Parathyroid adenoma (tissue), 2 donors: Measurements from ENCODE around the gene RERE.

Source experiments
- H2AFZ ChIP-seq: fragments of 300-600 bp; sonication (generic); one replicate; pipeline ENCODE4 v1.7.0; 2017; ENCODE audit warnings: antibody characterized with exemption, mild to moderate bottlenecking
- H3K27ac ChIP-seq: fragments of 300-600 bp; sonication (generic); one replicate; pipeline ENCODE4 v1.7.0; 2017
- H3K27me3 ChIP-seq: fragments of 300-600 bp; sonication (generic); one replicate; pipeline ENCODE4 v1.7.0; 2017; ENCODE audit warnings: low read length; ENCODE audit not compliant: control insufficient read depth, insufficient read depth
- H3K36me3 ChIP-seq: fragments of 300-600 bp; sonication (generic); one replicate; pipeline ENCODE4 v1.7.0; 2017; ENCODE audit warnings: low read length; ENCODE audit not compliant: control insufficient read depth, insufficient read depth
- H3K4me1 ChIP-seq: fragments of 300-600 bp; sonication (generic); one replicate; pipeline ENCODE4 v1.7.0; 2017; ENCODE audit warnings: control low read depth
- H3K4me2 ChIP-seq: fragments of 300-600 bp; sonication (generic); one replicate; pipeline ENCODE4 v1.7.0; 2017; ENCODE audit warnings: low read length
- H3K4me3 ChIP-seq: fragments of 300-600 bp; sonication (generic); one replicate; pipeline ENCODE4 v1.7.0; 2017; ENCODE audit warnings: low read depth, low read length
- H3K79me2 ChIP-seq: fragments of 300-600 bp; sonication (generic); one replicate; pipeline ENCODE4 v1.7.0; 2017; ENCODE audit warnings: control low read depth
- H3K9ac ChIP-seq: fragments of 300-600 bp; sonication (generic); one replicate; pipeline ENCODE4 v1.7.0; 2017; ENCODE audit warnings: mild to moderate bottlenecking
- H3K9me3 ChIP-seq: fragments of 300-600 bp; sonication (generic); one replicate; pipeline ENCODE4 v1.7.0; 2017; ENCODE audit warnings: low read length; ENCODE audit not compliant: control insufficient read depth
- TF ChIP-seq, protein P1 (sequence below): fragments of 300-600 bp; sonication (generic); IDR thresholded peaks from one replicate; pipeline ENCODE4 v1.7.0; 2017; ENCODE audit warnings: antibody characterized with exemption, mild to moderate bottlenecking
- donor health status: primary hyperparathyroidism.

RERE gene

GRCh38 chr1:8858888-8859706 lies 41.7 kb upstream of the RERE start:
- TF ChIP-seq, protein P1, sequence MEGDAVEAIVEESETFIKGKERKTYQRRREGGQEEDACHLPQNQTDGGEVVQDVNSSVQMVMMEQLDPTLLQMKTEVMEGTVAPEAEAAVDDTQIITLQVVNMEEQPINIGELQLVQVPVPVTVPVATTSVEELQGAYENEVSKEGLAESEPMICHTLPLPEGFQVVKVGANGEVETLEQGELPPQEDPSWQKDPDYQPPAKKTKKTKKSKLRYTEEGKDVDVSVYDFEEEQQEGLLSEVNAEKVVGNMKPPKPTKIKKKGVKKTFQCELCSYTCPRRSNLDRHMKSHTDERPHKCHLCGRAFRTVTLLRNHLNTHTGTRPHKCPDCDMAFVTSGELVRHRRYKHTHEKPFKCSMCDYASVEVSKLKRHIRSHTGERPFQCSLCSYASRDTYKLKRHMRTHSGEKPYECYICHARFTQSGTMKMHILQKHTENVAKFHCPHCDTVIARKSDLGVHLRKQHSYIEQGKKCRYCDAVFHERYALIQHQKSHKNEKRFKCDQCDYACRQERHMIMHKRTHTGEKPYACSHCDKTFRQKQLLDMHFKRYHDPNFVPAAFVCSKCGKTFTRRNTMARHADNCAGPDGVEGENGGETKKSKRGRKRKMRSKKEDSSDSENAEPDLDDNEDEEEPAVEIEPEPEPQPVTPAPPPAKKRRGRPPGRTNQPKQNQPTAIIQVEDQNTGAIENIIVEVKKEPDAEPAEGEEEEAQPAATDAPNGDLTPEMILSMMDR = peak; percentile 71
- no peaks in the 10 kb centered on the region for H3K36me3 ChIP-seq
- no peaks in the 10 kb centered on the region for H3K79me2 ChIP-seq
- no peaks in the 10 kb centered on the region for H3K4me1 ChIP-seq
- H3K9ac ChIP-seq = no peak overlapping the region
- H2AFZ ChIP-seq = no peak overlapping the region
- H3K4me2 ChIP-seq = no peak overlapping the region
- no peak overlapping the region for H3K27ac ChIP-seq
- no peak overlapping the region for H3K4me3 ChIP-seq
- no peaks in the 10 kb centered on the region for H3K9me3 ChIP-seq
- no peaks in the 10 kb centered on the region for H3K27me3 ChIP-seq

GRCh38 chr1:8858112-8858668 lies 40.8 kb upstream of the RERE start:
- no peaks in the 10 kb centered on the region for H3K36me3 ChIP-seq
- TF ChIP-seq, protein P1 = no peak
- H2AFZ ChIP-seq = no peak overlapping the region
- H3K9ac ChIP-seq = no peak overlapping the region
- peak overlapping the region; percentile 6 for H3K4me2 ChIP-seq
- no peaks in the 10 kb centered on the region for H3K9me3 ChIP-seq
- H3K27me3 ChIP-seq = no peaks in the 10 kb centered on the region
- H3K4me1 ChIP-seq = no peaks in the 10 kb centered on the region
- H3K4me3 ChIP-seq = no peak overlapping the region
- H3K27ac ChIP-seq = no peak overlapping the region
- H3K79me2 ChIP-seq = no peaks in the 10 kb centered on the region

DNA sequence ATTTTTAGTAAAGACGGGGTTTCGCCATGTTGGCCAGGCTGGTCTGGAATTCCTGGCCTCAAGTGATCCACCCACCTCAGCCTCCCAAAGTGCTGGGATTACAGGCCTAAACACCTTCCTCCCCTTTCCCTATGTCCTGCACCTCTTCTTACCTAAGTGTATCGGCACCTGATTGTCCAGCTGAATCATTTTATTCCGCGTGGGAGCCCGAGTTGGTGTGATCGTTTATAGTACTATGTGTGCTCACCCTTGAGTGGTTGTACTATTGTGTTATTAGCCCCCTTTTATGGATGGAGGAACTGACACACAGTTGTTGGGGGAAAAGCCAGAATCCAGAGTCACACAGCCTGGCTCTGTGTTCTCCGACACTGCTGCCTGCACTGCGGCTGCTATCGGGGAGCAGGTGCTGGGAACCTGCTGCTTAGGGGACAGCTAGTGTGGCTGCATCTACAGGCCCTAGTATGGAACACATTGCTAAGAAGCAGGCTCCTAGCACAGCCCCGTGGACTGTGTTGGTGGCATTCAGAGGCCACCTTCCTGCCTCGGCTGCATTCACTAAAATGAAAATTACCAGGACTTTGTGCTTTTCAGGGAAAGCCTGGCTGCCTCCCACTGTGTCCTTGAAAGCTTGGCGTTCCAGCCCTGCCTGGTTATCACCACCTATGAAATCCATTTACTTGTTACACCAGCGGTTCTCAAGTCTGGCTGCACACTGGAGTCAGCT lies 39.4 kb upstream of the RERE start:
- H2AFZ ChIP-seq = no peak overlapping the region
- H3K79me2 ChIP-seq = no peaks in the 10 kb centered on the region
- no peak overlapping the region for H3K27ac ChIP-seq
- H3K9me3 ChIP-seq = no peaks in the 10 kb centered on the region
- no peaks in the 10 kb centered on the region for H3K27me3 ChIP-seq
- no peak overlapping the region for H3K4me2 ChIP-seq
- H3K9ac ChIP-seq = no peak overlapping the region
- no peak overlapping the region for H3K4me3 ChIP-seq
- no peaks in the 10 kb centered on the region for H3K4me1 ChIP-seq
- TF ChIP-seq, protein P1 = no peak
- H3K36me3 ChIP-seq = no peaks in the 10 kb centered on the region

- H3K4me2 ChIP-seq = no peak overlapping the region
- H3K4me3 ChIP-seq = no peak overlapping the region
- H3K27me3 ChIP-seq = no peaks in the 10 kb centered on the region
- TF ChIP-seq, protein P1 = no peak
- H3K36me3 ChIP-seq = no peaks in the 10 kb centered on the region
- no peak overlapping the region for H2AFZ ChIP-seq
- no peaks in the 10 kb centered on the region for H3K79me2 ChIP-seq
- no peak overlapping the region for H3K9ac ChIP-seq
- H3K9me3 ChIP-seq = no peaks in the 10 kb centered on the region
- H3K27ac ChIP-seq = no peak overlapping the region
- H3K4me1 ChIP-seq = no peaks in the 10 kb centered on the region
Measured at GRCh38 chr1:8854240-8854639, 36.8 kb upstream of the RERE start.
